Brain microvascular endothelial cell (primary cell): ENCODE results near the gene NOP16.

ENCODE experiments used
- DNase-seq: peaks from one replicate; pipeline ENCODE4 v3.0.0-alpha.2; 2020
- H3K27ac ChIP-seq: fragments of 250-450 bp; sonication (Bioruptor Pico); 2 replicates; pipeline ENCODE4 v1.5.1; 2020; ENCODE audit warnings: mild to moderate bottlenecking, moderate library complexity
- H3K27me3 ChIP-seq: fragments of 250-450 bp; sonication (Bioruptor Pico); replicated peaks from 2 replicates; pipeline ENCODE4 v1.5.1; 2020; ENCODE audit warnings: mild to moderate bottlenecking
- H3K36me3 ChIP-seq: fragments of 250-450 bp; sonication (Bioruptor Pico); replicated peaks from 2 replicates; pipeline ENCODE4 v1.5.1; 2020; ENCODE audit warnings: mild to moderate bottlenecking
- H3K4me3 ChIP-seq: 2 replicates; pipeline ENCODE4 v1.5.1; 2011; ENCODE audit warnings: low read depth, mild to moderate bottlenecking, control low read depth, low read length, moderate library complexity
- CTCF ChIP-seq: IDR thresholded peaks from 2 replicates; pipeline ENCODE4 v1.5.1; 2011; ENCODE audit warnings: low read depth, mild to moderate bottlenecking, moderate library complexity, low read length, control low read depth, inconsistent platforms; ENCODE audit errors: missing control alignments
- in situ Hi-C: cut with HindIII; loops from 2 replicates; pipeline ENCODE4 v1.10.0; 2017; ENCODE audit warnings: low sequenced_read_pairs, low pct_ligation_motif_present

The NOP16 gene

GRCh38 chr5:176397736-176398420, 9.5 kb upstream of the NOP16 start:
- Histone ChIP-seq H3K4me3 (no peak overlapping the region), H3K27ac (no peak overlapping the region), H3K27me3 (no peaks in the 10 kb centered on the region), H3K36me3 (peaks cover 7% of the 10 kb centered on the region)
- DNase-seq, result no peak
- in situ Hi-C loops, result no loop called here
- no peak for TF ChIP-seq CTCF

- Histone ChIP-seq H3K27ac (no peak overlapping the region), H3K27me3 (no peaks in the 10 kb centered on the region), H3K36me3 (peaks cover 13% of the 10 kb centered on the region), H3K4me3 (no peak overlapping the region)
- TF ChIP-seq CTCF, result peak; percentile 9
- DNase-seq, result no peak
- in situ Hi-C loops, result no loop called here
Observed at GRCh38 chr5:176396330-176396729, 7.9 kb upstream of the NOP16 start.

- Histone ChIP-seq H3K36me3 (peaks cover 13% of the 10 kb centered on the region), H3K27me3 (no peaks in the 10 kb centered on the region), H3K4me3 (no peak overlapping the region), H3K27ac (no peak overlapping the region)
- in situ Hi-C loops, result no loop called here
- no peak for TF ChIP-seq CTCF
- no peak for DNase-seq
Observed at GRCh38 chr5:176394881-176395675, 6.7 kb upstream of the NOP16 start.

- TF ChIP-seq CTCF, result no peak
- Histone ChIP-seq H3K4me3 (no peak overlapping the region), H3K36me3 (peaks cover 13% of the 10 kb centered on the region), H3K27ac (no peak overlapping the region), H3K27me3 (no peaks in the 10 kb centered on the region)
- DNase-seq, result no peak
- in situ Hi-C loops, result no loop called here
Observed at GRCh38 chr5:176394096-176394495, 5.7 kb upstream of the NOP16 start.

GRCh38 chr5:176392526-176392925, 4.1 kb upstream of the NOP16 start:
- Histone ChIP-seq H3K27ac (no peak overlapping the region), H3K27me3 (no peaks in the 10 kb centered on the region), H3K4me3 (no peak overlapping the region), H3K36me3 (peaks cover 13% of the 10 kb centered on the region)
- in situ Hi-C loops, result no loop called here
- no peak for TF ChIP-seq CTCF
- no peak for DNase-seq

- no peaks in the 10 kb centered on the region for H3K27me3 ChIP-seq
- in situ Hi-C loops, result no loop called here
- no peak overlapping the region for H3K4me3 ChIP-seq
- DNase-seq, result no peak
- H3K27ac ChIP-seq, result no peak overlapping the region
- no peak for TF ChIP-seq CTCF
- peaks cover 13% of the 10 kb centered on the region for H3K36me3 ChIP-seq
Observed at GRCh38 chr5:176391999-176392398, 3.6 kb upstream of the NOP16 start.
